SH-SY5Y (cell line): Measurements from ENCODE around the gene ARL4A.

Source experiments
- GATA2 ChIP-seq: IDR thresholded peaks from 2 replicates; pipeline ENCODE4 v1.6.1; 2011; ENCODE audit warnings: mild to moderate bottlenecking, low read depth, low read length
- GATA3 ChIP-seq: IDR thresholded peaks from 2 replicates; pipeline ENCODE4 v1.6.1; 2011; ENCODE audit warnings: low read depth, mild to moderate bottlenecking, low read length, moderate library complexity

DNA sequence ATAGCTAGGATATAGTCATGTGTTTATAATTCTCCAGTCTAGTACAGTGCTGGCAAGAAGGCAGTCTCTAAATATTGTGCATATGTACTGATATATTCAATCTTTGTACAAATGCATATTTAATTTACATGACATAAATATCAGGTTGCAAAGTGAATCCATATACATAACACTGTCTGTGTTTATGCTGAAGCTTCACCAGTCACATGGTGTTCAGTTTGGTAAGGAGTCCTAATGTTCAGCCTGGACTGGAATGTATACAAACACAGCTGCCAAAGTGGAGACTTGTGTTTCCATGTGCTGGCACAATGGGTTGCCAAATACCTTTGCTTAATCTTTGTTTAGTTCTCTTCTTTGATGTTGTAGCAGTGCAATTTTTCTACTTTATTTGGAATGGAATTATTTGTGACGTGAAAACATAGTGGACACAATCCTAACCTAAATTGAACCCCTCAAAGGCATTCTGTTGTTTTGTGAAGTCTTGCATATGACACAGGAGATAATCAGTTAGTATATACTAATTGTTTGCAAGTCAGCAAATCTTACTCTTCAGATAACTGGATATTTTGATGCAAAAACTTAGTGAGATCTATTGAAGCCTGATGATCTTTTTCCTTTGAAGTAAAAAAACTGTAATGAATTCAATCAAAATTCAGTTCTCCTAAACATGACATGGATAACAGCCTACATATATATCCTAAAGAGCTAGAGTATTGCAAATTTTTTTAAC, 17.3 kb upstream of the ARL4A start:
- no peak for TF ChIP-seq GATA2
- TF ChIP-seq GATA3, result no peak
